Body of pancreas (tissue), 4 donors: ENCODE measurements around the gene HOXB13. TPM values are rescaled to one million over a fixed set of nuclear protein-coding genes. Genes with fewer than 3 reads are reported as not detected.

Experiments used
- ATAC-seq: fragments of 150-250 bp; one replicate; pipeline ENCODE4 v1.9.1; 2016
- DNase-seq, 4 donors: peaks; one replicate each; pipeline ENCODE4 v3.0.0-alpha.2; 2019
- H3K27ac ChIP-seq, 4 donors: fragments of 200-600 bp; sonication (generic); 1 replicate in 3 of 4; 2 replicates in 1 of 4; pipeline versions ENCODE4 v1.5.1 to v1.6.1; 2016 to 2019; ENCODE audit warnings: mild to moderate bottlenecking in 1 of 4, mixed read lengths in 1 of 4, moderate library complexity in 1 of 4
- H3K27me3 ChIP-seq, 2 donors: fragments of 200-600 bp; sonication (generic); one replicate each; pipeline ENCODE4 v1.6.0; 2016; ENCODE audit warnings: mild to moderate bottlenecking in 1 of 2
- H3K36me3 ChIP-seq, 2 donors: fragments of 200-600 bp; sonication (generic); replicated peaks in 1 of 2; 2 replicates each; pipeline ENCODE4 v1.5.1; 2016; ENCODE audit warnings: low read depth in 2 of 2; ENCODE audit not compliant: insufficient read depth in 1 of 2
- H3K4me1 ChIP-seq: fragments of 200-600 bp; sonication (generic); one replicate; pipeline ENCODE4 v1.6.0; 2016
- H3K4me3 ChIP-seq, 2 donors: fragments of 200-600 bp; sonication (generic); 1 replicate in 1 of 2; 2 replicates in 1 of 2; pipeline ENCODE4 v1.5.1; 2016 to 2019
- H3K9me3 ChIP-seq, 3 donors: fragments of 200-600 bp; sonication (generic); 1 replicate in 2 of 3; 2 replicates in 1 of 3; pipeline ENCODE4 v1.5.1; 2016
- CTCF ChIP-seq, 7 experiments: fragments of 450-650 bp in 4 of 7; fragments of 200-600 bp in 3 of 7; sonication (generic) in 3 of 7; IDR thresholded peaks; one replicate each; pipeline ENCODE4 v1.5.1; 2016 to 2019; ENCODE audit warnings: antibody characterized with exemption in 7 of 7
- POLR2A ChIP-seq, 3 donors: fragments of 450-650 bp; IDR thresholded peaks; one replicate each; pipeline ENCODE4 v1.6.1; 2016; ENCODE audit warnings: antibody characterized with exemption in 3 of 3, mild to moderate bottlenecking in 2 of 3
- WGBS, 2 donors: methylation state at CpG; one replicate each; pipeline ENCODE4 v1.1.5; 2017; 5-methylcytosine and 5-hydroxymethylcytosine counted together
- intact Hi-C: fragments of 100-400 bp; cut with DNase I; formaldehyde crosslinking; loops from one replicate; pipeline ENCODE4 v1.15.1; 2023
- total RNA-seq, 2 donors: library from RNA; depleted of rRNA; stranded (reverse); fragments of >200 nt; gene quantifications; one replicate each; pipeline ENCODE4 v1.1.0, GENCODE V29; 2016

HOXB13 gene
- not detected for total RNA-seq

GRCh38 chr17:48728232-48729231, at the start of gene HOXB13:
HOXB13 (minus strand) TSS chr17:48728750; CDS start chr17:48728593, 157 bp downstream.
- WGBS, 2 donors, result 2 to 4% methylated on average over 29 to 55 of the region's 55 CpGs
- Histone ChIP-seq H3K9me3 (no peaks in the 10 kb centered on the region), H3K4me1 (peaks cover 30% of the 10 kb centered on the region), H3K27me3 (peaks cover 0 to 74% of the 10 kb centered on the region in 2 donors), H3K4me3 (no peak within 1 kb of the TSS), H3K27ac (no peak within 1 kb of the TSS), H3K36me3 (no peaks in the 10 kb centered on the region)
- no peak for TF ChIP-seq POLR2A (IDR thresholded peaks at IDR 0.05)
- ATAC-seq (no peak), DNase-seq (peak in 1 of 4 donors; percentile 44)
- intact Hi-C loops, result loop anchor here (10.0 kb wide), 1 partner anchor 156 kb away; no protein-coding TSS in a partner anchor

DNA sequence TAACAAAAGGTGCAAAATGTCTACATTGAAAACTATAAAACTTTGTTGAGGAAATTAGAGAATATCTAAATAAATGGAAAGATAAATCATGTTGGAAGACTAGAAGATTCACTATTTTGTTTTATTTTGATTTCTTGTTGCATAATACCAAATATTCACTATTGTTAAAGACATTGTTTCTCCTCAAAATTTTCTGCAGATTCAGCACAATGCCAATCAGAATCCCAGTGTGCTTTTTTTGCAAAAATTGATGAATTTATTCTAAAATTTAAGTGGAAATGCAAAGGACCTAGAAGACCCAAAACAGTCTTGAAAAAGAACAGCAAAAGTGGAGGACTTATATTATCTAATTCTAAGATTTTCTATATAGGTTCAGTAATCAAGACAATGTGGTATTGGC, 48.1 kb upstream of the HOXB13 start:
- DNase-seq (no peak), ATAC-seq (no peak)
- Histone ChIP-seq H3K36me3 (no peaks in the 10 kb centered on the region), H3K4me1 (no peaks in the 10 kb centered on the region), H3K4me3 (no peak overlapping the region), H3K9me3 (no peaks in the 10 kb centered on the region), H3K27me3 (no peaks in the 10 kb centered on the region), H3K27ac (no peak overlapping the region)
- TF ChIP-seq POLR2A (IDR thresholded peaks at IDR 0.05), result no peak
- TF ChIP-seq CTCF (IDR thresholded peaks at IDR 0.05), result no peak
- intact Hi-C loops, result no loop called here

DNA sequence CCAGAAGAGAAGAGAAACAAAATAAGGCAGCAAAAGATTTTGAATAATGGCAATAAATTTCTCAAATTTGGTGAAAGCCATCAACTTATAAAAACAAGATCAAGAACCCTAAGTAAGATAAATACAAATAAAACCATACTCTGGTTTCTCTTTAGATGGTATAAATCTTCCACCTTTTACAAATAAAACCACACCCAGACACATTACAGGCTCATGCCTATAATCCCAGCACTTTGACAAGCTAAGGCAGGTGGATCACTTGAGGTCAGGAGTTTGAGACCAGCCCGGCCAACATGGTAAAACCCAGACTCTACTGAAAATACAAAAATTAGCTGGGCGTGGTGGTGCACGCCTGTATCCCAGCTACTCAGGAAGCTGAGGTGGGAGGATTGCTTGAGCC, 44.7 kb upstream of the HOXB13 start:
- no peak overlapping the region for H3K4me3 ChIP-seq
- intact Hi-C loops, result no loop called here
- H3K4me1 ChIP-seq, result no peaks in the 10 kb centered on the region
- no peaks in the 10 kb centered on the region for H3K27me3 ChIP-seq
- 78 to 79% methylated on average over 3 of the region's 3 CpGs for WGBS, 2 donors
- TF ChIP-seq POLR2A (IDR thresholded peaks at IDR 0.05) (no peak), CTCF (IDR thresholded peaks at IDR 0.05) (no peak)
- no peak for ATAC-seq
- H3K36me3 ChIP-seq, result no peaks in the 10 kb centered on the region
- H3K9me3 ChIP-seq, result no peaks in the 10 kb centered on the region
- no peak overlapping the region for H3K27ac ChIP-seq
- no peak for DNase-seq

DNA sequence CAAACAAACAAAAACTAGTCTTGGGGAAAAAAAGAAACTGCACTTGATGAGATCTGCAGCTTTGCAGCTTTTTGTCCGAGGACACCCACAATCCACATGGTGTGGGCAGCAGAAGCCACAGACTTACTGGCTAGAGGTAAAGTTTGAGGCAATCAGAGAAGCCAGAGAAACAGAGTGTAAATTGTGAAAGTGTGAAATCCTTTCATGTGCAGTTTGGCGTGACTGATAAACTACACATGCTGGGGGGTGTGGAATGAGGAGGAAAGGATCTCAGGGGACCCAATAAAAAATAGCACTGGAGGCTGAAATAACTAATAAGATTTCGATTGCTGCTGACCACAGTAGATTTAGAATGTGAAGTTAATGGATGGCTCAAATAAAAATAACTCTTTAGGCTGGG, 42.4 kb upstream of the HOXB13 start:
- H3K4me3 ChIP-seq, result no peak overlapping the region
- intact Hi-C loops, result no loop called here
- H3K9me3 ChIP-seq, result no peaks in the 10 kb centered on the region
- H3K4me1 ChIP-seq, result no peaks in the 10 kb centered on the region
- no peaks in the 10 kb centered on the region for H3K27me3 ChIP-seq
- H3K36me3 ChIP-seq, result no peaks in the 10 kb centered on the region
- no peak for DNase-seq
- no peak for ATAC-seq
- 52 to 63% methylated on average over 3 of the region's 3 CpGs for WGBS, 2 donors
- H3K27ac ChIP-seq, result no peak overlapping the region
- no peak for TF ChIP-seq CTCF (IDR thresholded peaks at IDR 0.05)
- no peak for TF ChIP-seq POLR2A (IDR thresholded peaks at IDR 0.05)

DNA sequence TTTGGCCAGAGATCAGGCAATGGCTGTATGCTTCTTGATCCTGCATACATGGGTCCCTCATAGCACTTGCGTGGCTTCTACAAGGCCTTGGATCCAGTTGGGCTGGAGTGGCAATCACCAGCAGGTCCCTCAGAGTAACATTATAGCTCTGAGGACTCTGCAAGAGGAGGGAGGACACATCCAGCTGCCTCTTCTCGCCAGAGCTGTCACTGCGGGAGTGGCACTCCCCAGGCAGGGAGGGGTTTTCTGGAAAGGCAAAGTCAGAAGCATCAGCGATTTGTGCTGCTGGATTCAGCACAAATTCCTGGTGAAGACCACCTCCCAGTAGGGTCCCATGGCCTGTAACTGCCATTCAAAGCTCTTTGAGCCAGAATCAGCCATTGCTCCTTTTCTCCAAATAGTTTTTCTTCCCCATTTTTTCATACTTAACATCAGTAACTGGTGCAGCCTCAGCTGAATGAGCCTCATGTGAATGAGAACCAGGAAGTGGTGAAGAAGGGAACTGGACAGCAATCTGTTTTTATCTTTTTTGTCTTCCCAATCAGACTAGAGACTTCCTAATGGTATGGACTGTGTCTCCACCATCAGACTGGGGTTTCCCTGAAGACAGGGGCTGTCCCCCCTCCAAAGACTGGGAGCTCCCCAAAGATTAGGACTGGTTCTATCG, 40.6 kb upstream of the HOXB13 start:
- intact Hi-C loops, result no loop called here
- Histone ChIP-seq H3K4me3 (no peak overlapping the region), H3K4me1 (no peaks in the 10 kb centered on the region), H3K9me3 (no peaks in the 10 kb centered on the region), H3K36me3 (no peaks in the 10 kb centered on the region), H3K27me3 (no peaks in the 10 kb centered on the region), H3K27ac (no peak overlapping the region)
- WGBS, 2 donors, result 85 to 86% methylated on average over 5 of the region's 5 CpGs
- ATAC-seq, result no peak
- TF ChIP-seq CTCF (IDR thresholded peaks at IDR 0.05) (no peak), POLR2A (IDR thresholded peaks at IDR 0.05) (no peak)
- no peak for DNase-seq
